Mucosa of stomach (tissue), 1 donor: ENCODE results near the gene PRKCG.

Source experiments
- H3K27me3 ChIP-seq: one replicate; pipeline ENCODE4 v1.7.0; 2013; ENCODE audit warnings: mild to moderate bottlenecking, low read length; ENCODE audit not compliant: control insufficient read depth, insufficient read depth
- H3K36me3 ChIP-seq: one replicate; pipeline ENCODE4 v1.7.0; 2013; ENCODE audit warnings: low read length; ENCODE audit not compliant: control insufficient read depth, insufficient read depth
- H3K4me1 ChIP-seq: one replicate; pipeline ENCODE4 v1.7.0; 2013; ENCODE audit warnings: mild to moderate bottlenecking, low read length; ENCODE audit not compliant: control insufficient read depth, insufficient read depth
- H3K4me3 ChIP-seq: one replicate; pipeline ENCODE4 v1.7.0; 2013; ENCODE audit warnings: low read length
- H3K9ac ChIP-seq: one replicate; pipeline ENCODE4 v1.7.0; 2013; ENCODE audit warnings: mild to moderate bottlenecking, low read length, moderate library complexity
- H3K9me3 ChIP-seq: one replicate; pipeline ENCODE4 v1.7.0; 2013; ENCODE audit warnings: mild to moderate bottlenecking, low read length, moderate library complexity; ENCODE audit not compliant: control insufficient read depth
- donor health status: Pancreatic carcinoma.

PRKCG gene

DNA sequence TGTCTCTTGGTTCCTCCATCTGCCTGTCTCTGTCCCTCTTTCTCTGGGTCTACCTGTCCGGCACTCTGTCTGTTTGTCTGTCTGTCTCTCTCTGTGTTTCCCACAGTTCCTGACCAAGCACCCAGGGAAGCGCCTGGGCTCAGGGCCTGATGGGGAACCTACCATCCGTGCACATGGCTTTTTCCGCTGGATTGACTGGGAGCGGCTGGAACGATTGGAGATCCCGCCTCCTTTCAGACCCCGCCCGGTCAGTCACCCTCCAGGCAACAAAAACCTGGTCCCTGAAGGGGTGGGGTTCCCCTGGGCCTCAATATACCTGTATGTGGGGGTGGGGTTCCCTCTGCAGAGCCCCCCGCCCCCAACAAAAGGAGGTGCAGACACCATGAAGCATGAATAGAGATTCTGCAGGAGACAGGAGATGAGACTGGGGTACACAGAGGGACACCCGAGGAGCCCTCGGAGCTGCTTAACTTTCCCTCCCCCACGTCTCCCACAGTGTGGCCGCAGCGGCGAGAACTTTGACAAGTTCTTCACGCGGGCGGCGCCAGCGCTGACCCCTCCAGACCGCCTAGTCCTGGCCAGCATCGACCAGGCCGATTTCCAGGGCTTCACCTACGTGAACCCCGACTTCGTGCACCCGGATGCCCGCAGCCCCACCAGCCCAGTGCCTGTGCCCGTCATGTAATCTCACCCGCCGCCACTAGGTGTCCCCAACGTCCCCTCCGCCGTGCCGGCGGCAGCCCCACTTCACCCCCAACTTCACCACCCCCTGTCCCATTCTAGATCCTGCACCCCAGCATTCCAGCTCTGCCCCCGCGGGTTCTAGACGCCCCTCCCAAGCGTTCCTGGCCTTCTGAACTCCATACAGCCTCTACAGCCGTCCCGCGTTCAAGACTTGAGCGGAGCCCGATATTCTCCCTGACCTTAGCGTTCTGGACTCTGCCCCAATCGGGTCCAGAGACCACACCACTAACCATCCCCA lies 24.5 kb downstream of the PRKCG start:
- Histone ChIP-seq H3K9me3 (no peaks in the 10 kb centered on the region), H3K4me1 (peaks cover 16% of the 10 kb centered on the region), H3K4me3 (no peak overlapping the region), H3K36me3 (no peaks in the 10 kb centered on the region), H3K27me3 (peaks cover 55% of the 10 kb centered on the region), H3K9ac (no peak overlapping the region)

DNA sequence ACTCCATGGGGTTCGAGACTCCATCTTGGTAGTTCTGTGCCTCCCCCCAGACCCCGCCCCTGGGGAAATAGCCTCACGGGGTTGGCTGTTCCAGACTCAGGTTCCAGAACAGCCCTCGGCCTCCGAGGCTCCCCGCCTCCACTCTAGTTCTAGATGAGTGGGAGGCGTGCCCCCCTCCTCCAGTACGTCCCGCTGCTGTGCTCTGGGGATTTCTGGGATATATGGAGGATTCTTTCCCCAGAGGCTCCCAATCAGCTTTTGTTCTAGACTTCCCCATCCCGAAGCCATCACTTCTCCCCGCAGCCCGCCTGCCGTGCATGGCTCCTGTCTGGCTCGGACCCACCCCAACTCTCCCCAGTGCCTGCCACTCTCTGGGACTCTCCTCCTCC lies 25.2 kb downstream of the PRKCG start:
- H3K4me3 ChIP-seq: no peak overlapping the region
- H3K36me3 ChIP-seq: no peaks in the 10 kb centered on the region
- peaks cover 16% of the 10 kb centered on the region for H3K4me1 ChIP-seq
- no peaks in the 10 kb centered on the region for H3K9me3 ChIP-seq
- peaks cover 60% of the 10 kb centered on the region for H3K27me3 ChIP-seq
- H3K9ac ChIP-seq: no peak overlapping the region

- Histone ChIP-seq H3K4me3 (no peak overlapping the region), H3K9ac (no peak overlapping the region), H3K36me3 (no peaks in the 10 kb centered on the region), H3K27me3 (peaks cover 65% of the 10 kb centered on the region), H3K9me3 (no peaks in the 10 kb centered on the region), H3K4me1 (peaks cover 16% of the 10 kb centered on the region)
Observed at GRCh38 chr19:53907690-53908089, 25.7 kb downstream of the PRKCG start.

DNA sequence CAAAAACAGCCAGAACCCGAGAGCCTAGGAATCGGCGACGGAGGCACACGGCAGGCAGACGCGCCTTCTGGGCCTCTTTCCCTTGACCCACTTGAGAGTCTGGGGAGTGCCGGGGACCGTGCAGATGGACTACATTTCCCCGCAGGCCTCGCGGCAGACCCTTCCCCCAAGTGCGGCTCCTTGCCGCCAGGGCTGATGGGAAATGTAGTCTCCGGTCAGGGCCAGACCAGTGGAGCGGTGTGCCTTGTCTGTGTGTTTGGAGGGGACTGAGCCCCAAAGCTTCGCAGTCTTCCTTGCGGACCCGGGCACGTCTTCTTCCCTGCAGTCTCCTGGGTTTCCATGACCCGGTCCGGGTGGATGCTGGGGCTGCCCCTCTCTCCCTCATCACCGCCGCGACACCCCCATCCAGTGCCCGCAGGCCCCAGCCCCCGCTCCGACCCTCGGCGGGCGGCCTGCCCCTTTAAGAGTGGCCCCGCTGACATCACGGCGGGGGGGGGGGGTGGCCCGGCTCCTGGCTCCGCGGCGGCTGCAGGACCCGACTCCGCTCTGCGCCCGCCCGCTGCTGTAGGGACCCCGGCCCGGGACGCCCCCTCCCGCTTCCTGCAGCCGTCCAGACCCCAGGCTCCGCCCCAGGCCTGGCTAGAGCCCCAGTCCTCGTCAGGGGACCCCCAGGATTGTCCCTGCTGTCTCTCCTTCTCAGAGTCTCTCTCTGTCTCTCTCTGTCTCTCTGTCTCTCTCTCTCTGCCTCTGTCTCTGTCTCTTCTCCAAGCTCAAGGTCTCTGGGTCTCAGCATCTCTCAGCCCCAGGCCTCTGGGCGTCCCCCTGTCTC lies 26.3 kb downstream of the PRKCG start:
- no peak overlapping the region for H3K9ac ChIP-seq
- no peaks in the 10 kb centered on the region for H3K9me3 ChIP-seq
- no peaks in the 10 kb centered on the region for H3K36me3 ChIP-seq
- H3K27me3 ChIP-seq: peaks cover 67% of the 10 kb centered on the region
- H3K4me3 ChIP-seq: no peak overlapping the region
- peaks cover 16% of the 10 kb centered on the region for H3K4me1 ChIP-seq

DNA sequence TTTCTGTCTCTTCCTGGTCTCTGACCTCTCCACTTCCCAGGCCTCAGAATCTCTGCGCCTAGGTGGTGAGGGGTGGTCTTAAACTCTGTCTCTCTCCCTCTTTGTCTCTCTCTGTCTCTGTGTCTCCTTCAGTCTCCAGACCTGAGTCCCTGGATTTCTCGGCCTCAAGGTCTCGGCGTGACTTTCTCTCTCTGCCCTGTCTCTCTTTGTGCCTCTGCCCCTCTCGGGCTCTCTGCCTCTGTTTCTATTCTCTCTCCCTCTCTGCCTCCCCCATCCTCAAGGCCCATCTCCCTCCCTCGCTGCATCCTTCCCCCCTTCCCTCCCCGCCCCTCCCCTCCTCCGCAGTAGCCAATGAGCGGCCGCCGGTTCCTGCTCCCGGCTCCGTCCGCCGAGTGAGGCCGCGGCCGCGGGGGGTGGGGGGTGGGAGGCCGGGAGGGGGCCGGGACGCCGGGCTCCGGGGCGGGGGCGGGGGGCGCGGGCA lies 27.0 kb downstream of the PRKCG start, which contains the start of gene CACNG7:
TSS of gene CACNG7 (plus strand) at position 344 of the 481 bp plus-strand sequence. CDS start 3,554 bp downstream, outside the sequence.
- Histone ChIP-seq H3K27me3 (peaks cover 67% of the 10 kb centered on the region), H3K4me3 (no peak within 1 kb of the TSS), H3K36me3 (no peaks in the 10 kb centered on the region), H3K4me1 (peaks cover 16% of the 10 kb centered on the region), H3K9me3 (no peaks in the 10 kb centered on the region), H3K9ac (no peak within 1 kb of the TSS)

DNA sequence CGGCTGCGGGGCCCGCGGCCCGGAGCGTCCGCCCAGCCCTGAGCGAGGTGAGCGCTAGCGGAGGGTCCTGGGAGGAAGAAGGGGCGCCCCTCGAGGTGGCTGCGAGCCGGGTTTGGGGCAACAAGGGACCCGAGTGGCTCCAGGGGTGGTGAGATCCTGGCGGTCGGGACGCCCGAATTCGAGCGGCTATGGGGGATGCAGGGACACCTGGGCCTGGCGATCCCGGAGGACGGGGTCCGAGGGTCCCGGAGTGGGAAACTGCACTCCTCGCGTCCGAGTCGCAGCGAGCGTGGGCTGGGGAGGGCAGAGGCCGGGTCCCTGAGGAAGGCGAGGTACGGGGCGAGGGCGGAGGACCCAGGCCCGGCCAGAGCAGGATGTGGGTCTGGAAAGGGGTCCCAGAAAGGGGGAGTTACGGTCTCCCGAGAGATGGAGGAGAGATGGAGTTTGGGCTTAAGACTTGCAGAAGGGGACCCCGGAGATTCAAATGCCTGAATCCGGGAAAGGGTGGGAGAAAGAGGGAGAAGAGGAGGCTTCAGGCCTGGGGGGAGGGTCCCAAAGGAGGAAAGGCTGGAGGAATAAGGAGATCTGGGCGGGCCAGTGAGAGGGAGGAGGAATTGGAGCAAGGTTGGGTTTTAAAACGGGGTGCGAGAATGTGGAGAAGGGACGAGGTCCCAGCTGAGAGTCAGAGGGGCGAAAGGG lies 27.6 kb downstream of the PRKCG start:
- Histone ChIP-seq H3K27me3 (peaks cover 67% of the 10 kb centered on the region), H3K4me3 (no peak overlapping the region), H3K36me3 (no peaks in the 10 kb centered on the region), H3K9ac (no peak overlapping the region), H3K4me1 (peaks cover 16% of the 10 kb centered on the region), H3K9me3 (no peaks in the 10 kb centered on the region)

DNA sequence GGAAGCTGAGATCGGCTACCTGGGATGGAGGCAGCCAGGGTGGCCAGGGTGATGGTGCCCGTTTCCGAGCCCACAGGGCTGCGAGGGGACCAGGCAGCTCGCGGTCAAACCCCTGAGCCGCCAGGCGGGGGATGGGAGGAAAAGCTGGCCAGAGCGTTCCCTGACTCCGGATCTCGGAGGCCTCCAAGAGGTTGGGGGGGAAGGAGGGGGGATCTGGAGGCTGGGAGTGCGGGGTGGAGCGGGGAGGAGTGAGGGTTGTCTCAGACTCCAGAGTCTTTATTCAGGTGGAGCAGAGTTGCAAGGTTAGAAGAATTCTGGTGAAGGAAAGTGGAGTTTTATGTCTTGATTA lies 28.1 kb downstream of the PRKCG start:
- Histone ChIP-seq H3K9me3 (no peaks in the 10 kb centered on the region), H3K4me1 (peaks cover 16% of the 10 kb centered on the region), H3K27me3 (peaks cover 67% of the 10 kb centered on the region), H3K4me3 (no peak overlapping the region), H3K9ac (no peak overlapping the region), H3K36me3 (no peaks in the 10 kb centered on the region)

DNA sequence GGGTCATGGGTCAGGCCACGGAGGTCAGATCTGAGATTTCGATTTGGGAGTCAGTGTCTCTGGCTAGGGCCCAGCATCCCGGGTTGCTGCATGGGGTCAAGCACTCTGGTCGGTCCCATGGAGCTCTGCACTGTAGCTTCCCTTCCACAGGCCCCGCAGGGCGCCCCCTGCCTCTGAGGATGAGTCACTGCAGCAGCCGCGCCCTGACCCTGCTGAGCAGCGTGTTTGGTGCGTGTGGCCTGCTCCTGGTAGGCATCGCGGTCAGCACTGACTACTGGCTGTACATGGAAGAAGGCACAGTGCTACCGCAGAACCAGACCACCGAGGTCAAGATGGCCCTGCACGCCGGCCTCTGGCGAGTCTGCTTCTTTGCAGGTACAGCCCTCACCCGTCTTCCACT lies 30.7 kb downstream of the PRKCG start:
- Histone ChIP-seq H3K36me3 (no peaks in the 10 kb centered on the region), H3K4me3 (no peak overlapping the region), H3K4me1 (peaks cover 10% of the 10 kb centered on the region), H3K9me3 (no peaks in the 10 kb centered on the region), H3K9ac (no peak overlapping the region), H3K27me3 (peaks cover 46% of the 10 kb centered on the region)

GRCh38 chr19:53915000-53915399 lies 33.0 kb downstream of the PRKCG start:
- no peaks in the 10 kb centered on the region for H3K36me3 ChIP-seq
- H3K9ac ChIP-seq: no peak overlapping the region
- H3K4me1 ChIP-seq: no peaks in the 10 kb centered on the region
- H3K9me3 ChIP-seq: no peaks in the 10 kb centered on the region
- peaks cover 25% of the 10 kb centered on the region for H3K27me3 ChIP-seq
- H3K4me3 ChIP-seq: no peak overlapping the region

DNA sequence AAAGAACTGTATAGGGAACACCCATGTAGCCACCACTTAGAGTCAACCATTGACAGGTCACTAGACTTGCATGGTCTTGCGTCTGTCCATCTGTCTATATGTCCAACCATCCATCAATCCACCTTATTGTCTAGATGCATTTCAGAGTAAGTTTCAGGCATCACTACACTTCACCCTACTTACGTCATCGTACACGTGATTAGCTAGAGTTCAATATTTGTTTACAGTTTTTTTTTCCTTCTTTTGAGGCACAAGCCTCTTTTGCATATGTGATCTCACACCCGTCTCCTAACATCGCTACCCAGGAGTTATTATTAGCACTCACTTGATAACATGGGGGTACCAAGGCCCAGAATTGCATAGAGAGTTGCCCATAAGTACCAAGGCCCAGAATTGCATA lies 34.0 kb downstream of the PRKCG start:
- Histone ChIP-seq H3K9ac (no peak overlapping the region), H3K27me3 (peaks cover 16% of the 10 kb centered on the region), H3K4me1 (no peaks in the 10 kb centered on the region), H3K9me3 (no peaks in the 10 kb centered on the region), H3K4me3 (no peak overlapping the region), H3K36me3 (no peaks in the 10 kb centered on the region)

- Histone ChIP-seq H3K4me3 (no peak overlapping the region), H3K36me3 (no peaks in the 10 kb centered on the region), H3K4me1 (no peaks in the 10 kb centered on the region), H3K27me3 (peaks cover 5% of the 10 kb centered on the region), H3K9me3 (no peaks in the 10 kb centered on the region), H3K9ac (no peak overlapping the region)
Observed at GRCh38 chr19:53917356-53917755, 35.4 kb downstream of the PRKCG start.
